Neural cell (in vitro differentiated cells): ENCODE results near the gene PHF21B. TPM values are rescaled to one million over a fixed set of nuclear protein-coding genes. Genes with fewer than 3 reads are reported as not detected.

Source experiments
- H2AFZ ChIP-seq: fragments of 200-600, 300-800 bp; sonication (generic), shearing (Covaris generic); 2 replicates; pipeline ENCODE4 v1.6.0; 2014; ENCODE audit warnings: low read depth, mild to moderate bottlenecking, antibody characterized with exemption, low read length, moderate library complexity
- H3F3A ChIP-seq: fragments of 200-600 bp; shearing (Covaris generic); 2 replicates; pipeline ENCODE4 v1.6.1; 2016; ENCODE audit warnings: mild to moderate bottlenecking, moderate library complexity, mixed read lengths, antibody characterized with exemption, low read length; ENCODE audit not compliant: insufficient read depth, poor library complexity, severe bottlenecking
- H3K27ac ChIP-seq: fragments of 200-600, 300-800 bp; sonication (generic), shearing (Covaris generic); 2 replicates; pipeline ENCODE4 v1.5.1; 2014; ENCODE audit warnings: mild to moderate bottlenecking, low read length, moderate library complexity
- H3K27me3 ChIP-seq: fragments of 300-800, 200-600 bp; sonication (generic), shearing (Covaris generic); 2 replicates; pipeline ENCODE4 v1.6.0; 2014; ENCODE audit warnings: mild to moderate bottlenecking, low read depth, low read length, moderate library complexity; ENCODE audit not compliant: insufficient read depth
- H3K36me3 ChIP-seq: fragments of 300-800, 200-600 bp; sonication (generic), shearing (Covaris generic); 2 replicates; pipeline ENCODE4 v1.5.1; 2014; ENCODE audit warnings: mild to moderate bottlenecking, antibody characterized with exemption, low read length, moderate library complexity; ENCODE audit not compliant: insufficient read depth
- H3K4me2 ChIP-seq: fragments of 300-800, 200-600 bp; sonication (generic), shearing (Covaris generic); 2 replicates; pipeline ENCODE4 v1.6.0; 2014; ENCODE audit warnings: mild to moderate bottlenecking, low read length
- H3K4me3 ChIP-seq: fragments of 300-800, 200-600 bp; sonication (generic), shearing (Covaris generic); 2 replicates; pipeline ENCODE4 v1.5.1; 2014; ENCODE audit warnings: mild to moderate bottlenecking, low read length, moderate library complexity
- H3K79me2 ChIP-seq: fragments of 200-600 bp; shearing (Covaris generic); replicated peaks from 2 replicates; pipeline ENCODE4 v1.6.0; 2014; ENCODE audit warnings: mild to moderate bottlenecking, low read length, moderate library complexity; ENCODE audit not compliant: insufficient read depth
- H3K9ac ChIP-seq: fragments of 300-800, 200-600 bp; sonication (generic), shearing (Covaris generic); 2 replicates; pipeline ENCODE4 v1.6.1; 2016; ENCODE audit warnings: mild to moderate bottlenecking, low read length, mixed read lengths
- H3K9me2 ChIP-seq: fragments of 200-600 bp; shearing (Covaris generic); 2 replicates; pipeline ENCODE4 v1.6.1; 2016; ENCODE audit warnings: mild to moderate bottlenecking, low read length, mixed read lengths; ENCODE audit not compliant: insufficient read depth
- H3K9me3 ChIP-seq: fragments of 200-600, 300-800 bp; sonication (generic), shearing (Covaris generic); 2 replicates; pipeline ENCODE4 v1.6.1; 2016; ENCODE audit warnings: mild to moderate bottlenecking, mixed run types, low read length, moderate library complexity, mixed read lengths
- H4K20me1 ChIP-seq: fragments of 200-600 bp; shearing (Covaris generic); 2 replicates; pipeline ENCODE4 v1.6.1; 2016; ENCODE audit warnings: mild to moderate bottlenecking, mixed run types; ENCODE audit not compliant: insufficient read depth
- CTCF ChIP-seq: fragments of 450-650 bp; IDR thresholded peaks from 2 replicates; pipeline ENCODE4 v1.5.1; 2014; ENCODE audit warnings: antibody characterized with exemption, mild to moderate bottlenecking, moderate library complexity; ENCODE audit not compliant: poor library complexity, severe bottlenecking
- EP300 ChIP-seq: fragments of 450-650 bp; conservative IDR thresholded peaks from 2 replicates; pipeline ENCODE4 v1.6.1; 2014; ENCODE audit warnings: antibody characterized with exemption, mild to moderate bottlenecking, moderate library complexity; ENCODE audit not compliant: poor library complexity, severe bottlenecking
- EZH2 ChIP-seq: fragments of 200-600, 300-800 bp; shearing (Covaris generic), sonication (generic); IDR thresholded peaks from 2 replicates; pipeline ENCODE4 v1.6.1; 2014; ENCODE audit warnings: antibody characterized with exemption, low read length, borderline replicate concordance, mild to moderate bottlenecking; ENCODE audit not compliant: insufficient read depth, poor library complexity, severe bottlenecking
- MXI1 ChIP-seq: fragments of 450-650 bp; conservative IDR thresholded peaks from 2 replicates; pipeline ENCODE4 v1.6.1; 2014; ENCODE audit warnings: antibody characterized with exemption, mild to moderate bottlenecking; ENCODE audit not compliant: poor library complexity, severe bottlenecking
- POLR2AphosphoS5 ChIP-seq: IDR thresholded peaks from 2 replicates; pipeline ENCODE4 v1.6.1; 2012
- RAD21 ChIP-seq: fragments of 450-650 bp; conservative IDR thresholded peaks from 2 replicates; pipeline ENCODE4 v1.6.1; 2014; ENCODE audit warnings: antibody characterized with exemption, mild to moderate bottlenecking, moderate library complexity
- REST ChIP-seq: IDR thresholded peaks from 2 replicates; pipeline ENCODE4 v1.6.1; 2012; ENCODE audit warnings: borderline replicate concordance
- SMC3 ChIP-seq: fragments of 450-650 bp; conservative IDR thresholded peaks from 2 replicates; pipeline ENCODE4 v1.6.1; 2014; ENCODE audit warnings: antibody characterized with exemption, mild to moderate bottlenecking, moderate library complexity; ENCODE audit not compliant: poor library complexity
- TAF1 ChIP-seq: IDR thresholded peaks from 2 replicates; pipeline ENCODE4 v1.6.1; 2012; ENCODE audit warnings: low read depth
- polyA plus RNA-seq: library from polyadenylated mRNA; depleted of rRNA; stranded (reverse); fragments of >200 nt; gene quantifications from 2 replicates; pipeline ENCODE4 v1.2.3, GENCODE V29; 2014

PHF21B gene
- polyA plus RNA-seq, 1 donor from 2014 or later = 49.5 TPM

GRCh38 chr22:44975427-44976262, 34.2 kb downstream of the PHF21B start:
- TF ChIP-seq POLR2AphosphoS5 = no peak
- TF ChIP-seq REST = peak; percentile 77
- TF ChIP-seq TAF1 = no peak
- Histone ChIP-seq H3K27me3 (no peaks in the 10 kb centered on the region), H2AFZ (no peak overlapping the region), H3F3A (no peaks in the 10 kb centered on the region), H3K9me2 (no peaks in the 10 kb centered on the region), H3K27ac (no peak overlapping the region), H3K36me3 (no peaks in the 10 kb centered on the region), H3K4me3 (no peak overlapping the region), H3K9ac (no peak overlapping the region), H3K9me3 (no peaks in the 10 kb centered on the region), H3K79me2 (peaks cover 78% of the 10 kb centered on the region), H3K4me2 (no peak overlapping the region), H4K20me1 (no peaks in the 10 kb centered on the region)

GRCh38 chr22:44974454-44974853, 35.4 kb downstream of the PHF21B start:
- Histone ChIP-seq H3K36me3 (no peaks in the 10 kb centered on the region), H2AFZ (no peak overlapping the region), H3K27me3 (no peaks in the 10 kb centered on the region), H3K4me2 (no peak overlapping the region), H3K79me2 (peaks cover 69% of the 10 kb centered on the region), H3K9ac (no peak overlapping the region), H3K9me2 (no peaks in the 10 kb centered on the region), H3K27ac (no peak overlapping the region), H3K4me3 (no peak overlapping the region), H4K20me1 (no peaks in the 10 kb centered on the region), H3K9me3 (no peaks in the 10 kb centered on the region), H3F3A (no peaks in the 10 kb centered on the region)
- no peak for TF ChIP-seq SMC3
- TF ChIP-seq TAF1 = no peak
- no peak for TF ChIP-seq EZH2
- TF ChIP-seq CTCF = no peak
- TF ChIP-seq MXI1 = no peak
- no peak for TF ChIP-seq RAD21
- TF ChIP-seq EP300 = no peak
- TF ChIP-seq REST = no peak
- TF ChIP-seq POLR2AphosphoS5 = no peak
